Neuron (in vitro differentiated cells): ENCODE results near the gene YPEL1.
"Not testable (repeated sequence)": the region's sequence is repeated elsewhere in the genome, so short reads cannot be mapped to it uniquely, and the experiment has no call there.

ENCODE experiments used
- H2AFZ ChIP-seq: one replicate; pipeline ENCODE4 v1.6.1; 2013; ENCODE audit warnings: low read depth, mild to moderate bottlenecking, inconsistent platforms, low read length, moderate library complexity
- H3K27me3 ChIP-seq: one replicate; pipeline ENCODE4 v1.6.1; 2013; ENCODE audit warnings: low read length; ENCODE audit not compliant: insufficient read depth
- H3K36me3 ChIP-seq: one replicate; pipeline ENCODE4 v1.6.1; 2013; ENCODE audit warnings: low read length; ENCODE audit not compliant: insufficient read depth
- H3K4me1 ChIP-seq: one replicate; pipeline ENCODE4 v1.6.1; 2013; ENCODE audit warnings: low read length; ENCODE audit not compliant: insufficient read depth
- H3K4me3 ChIP-seq: 2 replicates; pipeline ENCODE4 v1.5.1; 2013; ENCODE audit warnings: mild to moderate bottlenecking, low read length, moderate library complexity
- H3K9me3 ChIP-seq: one replicate; pipeline ENCODE4 v1.6.1; 2013; ENCODE audit warnings: low read length

Gene YPEL1

DNA sequence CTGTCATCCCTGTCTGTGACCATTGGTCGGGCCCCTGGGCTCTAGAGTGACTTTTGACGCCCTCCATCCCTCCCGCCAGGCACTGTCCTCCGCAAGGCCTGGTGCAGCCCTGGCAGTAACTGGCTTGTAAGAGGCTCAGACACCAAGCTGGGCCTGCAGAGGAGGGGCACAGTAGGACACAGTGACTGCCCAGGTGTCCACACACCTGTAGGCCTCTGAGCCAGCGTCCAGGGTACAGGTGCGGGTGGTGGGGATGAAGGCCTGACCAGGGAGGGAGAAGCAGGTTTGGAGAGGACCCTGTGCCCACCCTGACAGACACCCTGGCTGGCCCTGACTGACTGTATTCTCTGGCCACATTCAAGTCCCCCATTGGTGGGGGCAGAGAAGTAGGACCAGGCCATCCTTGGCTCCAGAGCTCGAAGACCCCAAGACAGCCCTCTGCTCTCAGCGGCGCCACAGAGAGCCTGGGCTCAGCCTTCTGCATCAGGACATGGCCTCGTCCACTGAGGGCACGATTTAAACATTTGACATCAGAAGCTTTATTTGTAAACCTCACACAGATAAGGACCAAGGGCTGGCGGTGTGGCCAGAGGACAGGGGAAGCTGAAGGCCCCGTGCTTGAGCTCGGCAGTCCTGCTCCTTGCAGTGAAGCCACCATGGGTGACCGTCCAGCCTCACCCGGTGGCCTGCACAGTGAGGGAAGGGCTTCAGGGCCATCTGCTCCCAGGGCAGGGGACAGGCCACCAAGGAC lies 38.4 kb downstream of the YPEL1 start:
- Histone ChIP-seq H3K36me3 (peaks cover 86% of the 10 kb centered on the region), H2AFZ (no peak overlapping the region), H3K4me3 (no peak overlapping the region), H3K4me1 (no peaks in the 10 kb centered on the region), H3K9me3 (no peaks in the 10 kb centered on the region), H3K27me3 (no peaks in the 10 kb centered on the region)

DNA sequence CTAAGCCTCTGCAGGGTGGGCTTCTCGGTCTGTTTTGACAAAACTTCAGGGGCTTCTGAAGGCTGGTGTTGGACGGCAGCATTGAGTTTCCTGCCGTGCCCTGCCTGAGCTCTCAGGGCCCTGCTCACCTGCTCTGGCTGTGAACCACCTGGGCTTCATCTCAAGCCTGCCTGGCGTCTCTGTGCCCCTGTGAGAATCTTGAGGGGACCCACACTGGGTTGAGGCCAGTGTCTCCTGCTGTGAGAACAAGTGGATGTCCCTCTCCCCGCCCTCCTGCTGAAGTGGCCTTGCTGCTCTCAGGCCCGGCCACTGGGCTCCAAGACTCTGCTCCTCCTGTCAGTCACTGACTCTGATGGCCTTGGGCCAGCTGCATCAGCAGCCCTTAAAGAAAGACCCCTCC lies 39.5 kb downstream of the YPEL1 start:
- no peaks in the 10 kb centered on the region for H3K9me3 ChIP-seq
- no peak overlapping the region for H2AFZ ChIP-seq
- H3K4me3 ChIP-seq, result no peak overlapping the region
- no peaks in the 10 kb centered on the region for H3K27me3 ChIP-seq
- H3K4me1 ChIP-seq, result no peaks in the 10 kb centered on the region
- peaks cover 80% of the 10 kb centered on the region for H3K36me3 ChIP-seq

DNA sequence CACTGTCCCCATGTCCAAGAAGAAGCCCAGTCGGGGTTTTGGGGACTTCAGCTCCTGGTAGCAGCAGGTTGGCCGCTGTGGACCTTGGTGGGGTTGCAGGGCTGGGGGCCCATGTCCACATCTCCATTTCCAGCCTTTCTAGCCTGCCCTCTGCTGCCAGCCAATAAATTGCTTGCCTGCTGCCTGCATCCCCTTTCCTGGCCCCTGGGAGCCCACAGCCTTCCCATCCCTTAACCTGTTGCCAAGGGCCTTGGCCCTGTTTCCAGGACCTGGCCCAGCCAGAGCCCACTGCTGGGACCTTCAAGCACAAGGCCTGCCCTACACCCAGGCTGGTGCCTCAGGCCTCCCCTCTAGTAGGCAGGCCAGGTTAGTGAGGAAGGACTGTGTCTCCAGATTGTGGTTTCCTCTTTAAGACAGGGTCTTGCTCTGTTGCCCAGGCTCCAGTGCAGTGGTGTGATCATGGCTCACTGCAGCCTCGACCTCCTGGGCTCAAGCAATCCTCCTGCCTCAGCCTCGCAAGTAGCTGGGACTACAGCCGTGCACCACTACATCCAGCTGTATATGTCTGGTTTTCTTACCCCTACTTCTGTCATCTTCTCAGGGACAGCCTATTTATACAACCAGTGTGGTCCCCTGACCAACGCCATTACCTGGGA lies 40.0 kb downstream of the YPEL1 start:
- no peak overlapping the region for H2AFZ ChIP-seq
- peaks cover 80% of the 10 kb centered on the region for H3K36me3 ChIP-seq
- H3K27me3 ChIP-seq, result no peaks in the 10 kb centered on the region
- no peaks in the 10 kb centered on the region for H3K4me1 ChIP-seq
- no peak overlapping the region for H3K4me3 ChIP-seq
- H3K9me3 ChIP-seq, result no peaks in the 10 kb centered on the region

DNA sequence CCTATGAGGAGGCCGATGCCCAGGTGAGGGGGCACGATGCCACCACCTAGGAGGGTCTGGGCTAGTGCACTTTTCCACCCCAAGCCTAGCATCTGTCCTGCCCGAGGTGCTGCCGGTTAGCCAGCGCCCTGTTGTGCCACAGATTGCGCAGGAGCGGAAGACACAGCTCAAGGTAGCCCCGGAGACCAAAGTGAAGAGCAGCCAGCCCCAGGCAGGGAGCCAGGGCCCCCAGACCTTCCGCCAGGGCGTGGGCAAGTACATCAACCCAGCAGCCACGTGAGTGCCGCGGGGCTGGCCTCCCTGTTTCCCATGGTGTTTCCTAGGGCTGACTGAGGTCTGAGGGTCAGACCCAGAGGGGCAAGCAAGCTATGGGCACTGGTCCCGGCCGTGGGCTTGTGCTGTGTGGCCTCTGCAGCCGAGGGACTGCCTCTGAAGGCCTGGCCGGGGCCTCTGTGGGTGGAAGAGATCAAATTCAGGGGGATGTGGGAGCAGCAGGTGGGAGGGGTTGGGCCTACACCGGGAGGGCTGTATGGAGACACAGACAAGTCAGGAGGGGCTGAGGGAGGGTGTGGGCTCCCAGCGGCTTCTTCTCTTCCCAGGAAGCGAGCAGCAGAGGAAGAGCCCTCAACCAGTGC lies 40.7 kb downstream of the YPEL1 start:
- Histone ChIP-seq H3K9me3 (no peaks in the 10 kb centered on the region), H3K36me3 (peaks cover 75% of the 10 kb centered on the region), H3K27me3 (no peaks in the 10 kb centered on the region), H3K4me1 (no peaks in the 10 kb centered on the region), H2AFZ (no peak overlapping the region), H3K4me3 (no peak overlapping the region)

DNA sequence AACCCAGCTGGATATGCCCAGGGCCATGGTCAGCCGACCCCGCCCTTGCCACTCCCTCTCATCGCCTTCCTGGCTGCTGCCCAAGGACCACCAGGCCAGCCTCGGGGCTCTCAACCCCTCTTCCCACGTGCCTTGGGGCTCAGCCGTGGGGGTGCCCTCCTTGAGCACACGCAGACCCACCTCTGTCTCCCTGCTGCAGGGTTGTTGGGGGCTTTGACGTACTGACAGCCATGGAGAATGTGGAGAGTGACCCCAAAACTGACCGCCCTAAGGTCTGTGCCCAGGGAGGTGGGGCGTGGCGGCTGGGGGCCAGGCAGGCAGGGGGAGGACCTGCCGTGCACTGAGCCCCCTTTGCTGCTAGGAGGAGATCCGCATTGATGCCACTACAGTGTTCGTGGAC lies 41.2 kb downstream of the YPEL1 start:
- peaks cover 75% of the 10 kb centered on the region for H3K36me3 ChIP-seq
- H3K4me3 ChIP-seq, result no peak overlapping the region
- H3K27me3 ChIP-seq, result no peaks in the 10 kb centered on the region
- H3K4me1 ChIP-seq, result no peaks in the 10 kb centered on the region
- H3K9me3 ChIP-seq, result no peaks in the 10 kb centered on the region
- no peak overlapping the region for H2AFZ ChIP-seq

DNA sequence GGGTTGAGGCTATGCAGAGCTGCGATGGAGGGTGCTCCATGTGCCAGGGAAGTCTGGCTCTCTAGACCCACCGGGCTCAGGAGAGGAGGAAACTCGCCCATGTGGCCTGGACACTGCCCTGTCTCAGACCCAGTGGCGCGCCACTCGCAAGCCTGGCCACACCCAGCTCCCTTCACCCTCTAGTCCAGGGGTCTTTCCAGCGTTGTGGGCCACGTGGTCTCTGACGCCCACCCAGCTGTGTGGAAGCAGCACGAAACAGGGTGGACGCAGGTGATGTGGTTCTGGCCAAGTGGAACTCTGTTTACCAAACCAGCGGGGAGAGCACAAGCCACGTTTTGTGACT lies 41.6 kb downstream of the YPEL1 start:
- no peaks in the 10 kb centered on the region for H3K27me3 ChIP-seq
- no peaks in the 10 kb centered on the region for H3K4me1 ChIP-seq
- no peak overlapping the region for H2AFZ ChIP-seq
- peaks cover 73% of the 10 kb centered on the region for H3K36me3 ChIP-seq
- H3K4me3 ChIP-seq, result no peak overlapping the region
- no peaks in the 10 kb centered on the region for H3K9me3 ChIP-seq

DNA sequence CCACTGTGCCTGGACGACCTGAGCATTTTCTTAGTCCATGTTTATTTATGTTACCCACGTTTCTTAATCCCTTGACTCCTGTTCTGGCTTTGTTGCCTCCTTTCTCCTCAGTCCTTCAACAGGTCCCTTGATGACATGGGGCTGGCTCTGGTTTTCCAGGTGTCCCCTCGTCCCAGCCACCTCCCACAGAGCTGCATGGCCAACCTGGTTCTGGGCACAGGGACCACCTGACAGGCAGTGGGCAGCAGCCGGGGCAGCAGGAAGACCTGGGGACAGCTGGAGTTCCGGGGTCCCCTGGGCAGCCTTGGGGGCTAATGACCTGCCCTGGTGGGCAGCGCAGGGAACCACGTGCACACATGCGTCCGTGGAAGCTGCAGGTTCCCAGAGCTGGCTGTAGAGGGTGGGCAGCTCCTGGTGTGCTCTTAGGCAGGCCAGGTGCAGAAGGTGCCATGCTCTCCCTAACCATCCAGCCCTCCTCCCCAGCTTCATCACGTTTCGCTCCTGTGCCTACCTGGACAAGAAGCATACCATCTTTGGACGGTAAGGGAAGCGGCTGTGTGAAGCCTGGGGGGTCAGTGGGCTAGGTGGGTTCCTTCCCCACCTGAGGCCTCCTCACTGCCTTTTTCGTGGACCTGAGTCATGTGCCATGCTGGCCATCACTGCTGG lies 42.1 kb downstream of the YPEL1 start:
- H3K4me3 ChIP-seq, result no peak overlapping the region
- H3K27me3 ChIP-seq, result no peaks in the 10 kb centered on the region
- H2AFZ ChIP-seq, result no peak overlapping the region
- no peaks in the 10 kb centered on the region for H3K4me1 ChIP-seq
- H3K9me3 ChIP-seq, result no peaks in the 10 kb centered on the region
- peaks cover 69% of the 10 kb centered on the region for H3K36me3 ChIP-seq

DNA sequence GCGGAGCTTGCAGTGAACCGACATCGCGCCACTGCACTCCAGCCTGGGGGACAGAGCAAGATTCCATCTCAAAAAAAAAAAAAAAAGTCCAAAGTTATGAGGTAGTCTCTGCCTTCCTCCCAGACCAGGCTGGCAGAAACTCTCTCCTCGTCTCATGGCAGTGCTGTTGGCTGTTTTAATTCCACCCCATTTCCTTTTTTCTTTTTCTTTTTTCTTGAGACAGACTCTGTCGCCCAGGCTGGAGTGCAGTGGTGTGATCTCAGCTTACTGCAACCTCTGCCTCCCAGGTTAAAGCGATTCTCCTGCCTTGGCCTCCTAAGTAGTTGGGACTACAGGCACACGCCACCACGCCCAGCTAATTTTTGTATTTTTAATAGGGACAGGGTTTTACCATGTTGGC lies 42.7 kb downstream of the YPEL1 start:
- H3K9me3 ChIP-seq, H2AFZ ChIP-seq, H3K27me3 ChIP-seq, H3K4me1 ChIP-seq, H3K4me3 ChIP-seq: not testable (repeated sequence)
- H3K36me3 ChIP-seq, result peaks cover 69% of the 10 kb centered on the region

DNA sequence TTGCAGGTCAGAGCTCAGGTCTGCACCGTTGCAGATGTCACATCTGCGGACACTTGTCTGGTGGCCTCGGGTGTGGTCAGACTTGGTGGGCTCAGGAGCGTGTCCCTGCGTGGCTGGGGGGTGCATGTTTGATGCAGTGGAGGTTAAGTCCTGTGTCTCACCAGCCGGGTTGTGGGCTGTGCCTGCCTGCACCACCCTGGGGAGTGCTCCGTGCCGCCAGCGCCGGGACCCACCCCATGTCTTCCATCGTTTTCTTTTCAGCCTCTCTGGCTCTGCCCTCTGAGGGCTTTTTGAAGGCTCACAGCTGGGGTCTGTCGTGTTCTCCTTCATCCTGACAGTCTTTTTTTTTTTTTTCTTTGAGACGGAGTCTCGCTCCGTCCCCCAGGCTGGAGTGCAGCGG lies 43.8 kb downstream of the YPEL1 start:
- Histone ChIP-seq H3K4me3 (no peak overlapping the region), H3K36me3 (peaks cover 62% of the 10 kb centered on the region)

DNA sequence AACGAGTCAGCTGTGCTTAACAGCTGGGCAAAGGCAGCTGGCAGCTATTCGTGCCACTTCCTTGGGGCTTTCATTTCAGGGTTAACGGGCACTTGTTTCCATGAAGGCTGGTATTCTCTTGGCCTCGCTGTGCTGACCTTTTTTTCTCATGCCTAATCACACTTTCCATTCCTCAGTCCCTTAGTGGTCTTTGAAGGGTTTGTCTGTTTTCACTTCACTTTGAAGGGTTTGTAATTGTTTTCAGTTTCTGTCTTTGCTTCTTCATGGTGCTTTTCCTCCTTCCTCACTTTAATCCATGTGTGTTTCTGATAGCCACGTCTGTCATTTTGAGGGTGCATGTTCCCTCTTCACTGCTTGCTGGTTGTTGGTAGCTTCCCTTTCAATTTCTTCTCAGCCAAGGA lies 45.2 kb downstream of the YPEL1 start:
- no peaks in the 10 kb centered on the region for H3K9me3 ChIP-seq
- H3K4me1 ChIP-seq, result no peaks in the 10 kb centered on the region
- H2AFZ ChIP-seq, result no peak overlapping the region
- H3K4me3 ChIP-seq, result no peak overlapping the region
- peaks cover 58% of the 10 kb centered on the region for H3K36me3 ChIP-seq
- H3K27me3 ChIP-seq, result no peaks in the 10 kb centered on the region

More for the DNA sequence above, 43.8 kb downstream of the YPEL1 start:
- H3K4me1 ChIP-seq, result no peaks in the 10 kb centered on the region
- no peaks in the 10 kb centered on the region for H3K9me3 ChIP-seq
- H3K27me3 ChIP-seq, result no peaks in the 10 kb centered on the region
- H2AFZ ChIP-seq, result no peak overlapping the region

DNA sequence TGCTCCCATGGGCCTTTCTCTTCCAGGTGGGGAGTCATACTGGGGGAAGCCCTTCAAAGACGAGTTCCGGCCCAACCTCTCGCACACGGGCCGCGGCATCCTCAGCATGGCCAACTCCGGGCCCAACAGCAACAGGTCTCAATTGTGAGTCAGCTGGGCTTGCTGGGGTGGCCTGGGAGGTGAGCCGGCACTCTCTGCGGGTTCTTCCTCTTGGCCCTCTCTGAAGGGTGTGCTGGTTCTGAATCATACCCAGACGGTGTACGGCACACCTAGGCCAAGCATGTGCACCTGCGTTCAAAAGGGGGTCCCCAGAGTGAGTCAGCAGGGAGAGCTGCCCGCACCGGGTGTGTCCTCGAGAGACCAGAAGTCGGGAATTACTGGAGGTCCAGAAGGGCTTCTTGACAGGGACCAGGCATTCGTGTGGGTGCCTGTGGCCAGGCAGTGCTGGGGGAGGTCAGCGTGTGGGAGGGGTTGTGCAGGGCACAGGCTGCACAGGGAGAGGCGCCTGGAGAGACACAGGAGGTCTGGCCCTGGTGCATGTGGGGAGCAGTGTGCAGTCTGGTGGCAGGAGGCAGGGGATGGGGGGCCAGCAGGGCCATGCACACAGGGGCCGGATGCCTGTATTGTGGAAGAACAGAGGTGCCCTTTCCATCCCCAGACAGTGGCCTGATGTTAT lies 46.8 kb downstream of the YPEL1 start:
- H3K4me3 ChIP-seq, result no peak overlapping the region
- no peaks in the 10 kb centered on the region for H3K9me3 ChIP-seq
- H3K4me1 ChIP-seq, result no peaks in the 10 kb centered on the region
- H3K36me3 ChIP-seq, result peaks cover 43% of the 10 kb centered on the region
- no peaks in the 10 kb centered on the region for H3K27me3 ChIP-seq
- no peak overlapping the region for H2AFZ ChIP-seq

DNA sequence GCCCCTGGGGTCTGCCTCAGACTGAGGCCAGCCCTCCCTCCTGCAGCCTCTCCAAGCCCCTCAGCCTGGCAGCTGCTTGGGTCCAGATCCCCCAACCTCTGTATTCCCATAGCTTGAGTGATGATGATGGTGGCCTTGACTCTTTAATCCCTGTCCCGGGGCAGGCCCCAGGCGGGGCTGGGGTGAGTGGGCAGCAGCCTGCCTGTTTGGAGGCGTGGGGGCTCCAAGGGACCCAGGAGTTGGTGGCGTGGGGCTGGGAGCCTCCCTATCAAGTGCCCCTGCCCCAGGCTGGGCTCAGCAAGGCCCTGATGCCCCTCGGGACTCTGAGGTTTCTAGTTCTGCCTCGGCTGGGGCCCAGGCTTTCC lies 47.3 kb downstream of the YPEL1 start:
- Histone ChIP-seq H3K4me1 (no peaks in the 10 kb centered on the region), H3K4me3 (no peak overlapping the region), H3K27me3 (no peaks in the 10 kb centered on the region), H2AFZ (no peak overlapping the region), H3K9me3 (no peaks in the 10 kb centered on the region), H3K36me3 (peaks cover 41% of the 10 kb centered on the region)
